Stimulated activated CD8-positive, alpha-beta memory T cell treated with anti-CD3 and anti-CD28 coated beads, Interleukin-2, amount 100 ng/mL, for 48 hours (primary cell): ENCODE measurements around the gene FAM222A.

Experiments
- DNase-seq, 2 donors: peaks; one replicate each; pipeline ENCODE4 v3.0.0-alpha.2; 2020; ENCODE audit warnings: low read depth in 2 of 2

FAM222A gene

DNA sequence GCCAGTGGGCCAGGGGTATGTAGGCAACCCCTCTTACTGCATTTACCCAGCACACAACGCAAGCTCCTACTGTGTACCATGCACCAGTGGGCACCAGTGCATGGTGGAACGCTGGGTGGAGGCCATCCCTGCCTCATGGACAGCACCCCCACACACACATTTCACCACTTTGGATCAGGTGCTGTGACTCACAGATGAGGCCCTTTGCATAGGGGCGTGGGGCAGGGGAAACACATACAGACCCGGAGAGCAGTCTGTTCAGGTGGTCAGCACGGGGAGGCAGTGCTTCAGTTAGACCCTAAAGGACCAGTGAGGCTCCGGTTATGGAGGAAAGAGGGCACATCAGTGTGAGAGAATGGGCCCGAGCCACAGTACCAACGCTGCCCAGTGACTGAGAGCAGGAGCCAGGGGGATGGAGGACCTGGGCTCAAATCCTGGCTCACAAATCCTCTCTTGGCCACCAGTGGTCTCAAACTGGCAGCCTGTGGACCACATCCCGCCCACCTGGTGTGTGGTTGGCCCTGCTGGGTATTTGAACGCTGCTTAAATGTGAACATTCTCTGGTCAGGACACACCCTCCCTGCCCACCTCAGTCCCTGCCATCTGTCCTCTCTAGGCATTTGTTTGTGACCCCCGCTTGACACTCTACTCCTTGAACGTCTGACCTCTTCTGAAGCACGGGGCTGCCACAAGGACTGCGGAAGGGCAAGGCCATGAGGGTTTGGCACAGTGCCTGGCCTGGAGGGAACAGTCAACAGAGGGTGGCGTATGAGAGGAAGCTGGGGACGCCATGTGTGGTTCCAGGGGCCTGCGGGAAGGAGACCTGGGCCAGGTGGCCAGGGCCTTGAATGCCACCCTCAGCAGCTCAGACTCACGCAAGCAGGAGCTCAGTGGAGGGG, 46.7 kb downstream of the FAM222A start:
- no peak for DNase-seq

DNA sequence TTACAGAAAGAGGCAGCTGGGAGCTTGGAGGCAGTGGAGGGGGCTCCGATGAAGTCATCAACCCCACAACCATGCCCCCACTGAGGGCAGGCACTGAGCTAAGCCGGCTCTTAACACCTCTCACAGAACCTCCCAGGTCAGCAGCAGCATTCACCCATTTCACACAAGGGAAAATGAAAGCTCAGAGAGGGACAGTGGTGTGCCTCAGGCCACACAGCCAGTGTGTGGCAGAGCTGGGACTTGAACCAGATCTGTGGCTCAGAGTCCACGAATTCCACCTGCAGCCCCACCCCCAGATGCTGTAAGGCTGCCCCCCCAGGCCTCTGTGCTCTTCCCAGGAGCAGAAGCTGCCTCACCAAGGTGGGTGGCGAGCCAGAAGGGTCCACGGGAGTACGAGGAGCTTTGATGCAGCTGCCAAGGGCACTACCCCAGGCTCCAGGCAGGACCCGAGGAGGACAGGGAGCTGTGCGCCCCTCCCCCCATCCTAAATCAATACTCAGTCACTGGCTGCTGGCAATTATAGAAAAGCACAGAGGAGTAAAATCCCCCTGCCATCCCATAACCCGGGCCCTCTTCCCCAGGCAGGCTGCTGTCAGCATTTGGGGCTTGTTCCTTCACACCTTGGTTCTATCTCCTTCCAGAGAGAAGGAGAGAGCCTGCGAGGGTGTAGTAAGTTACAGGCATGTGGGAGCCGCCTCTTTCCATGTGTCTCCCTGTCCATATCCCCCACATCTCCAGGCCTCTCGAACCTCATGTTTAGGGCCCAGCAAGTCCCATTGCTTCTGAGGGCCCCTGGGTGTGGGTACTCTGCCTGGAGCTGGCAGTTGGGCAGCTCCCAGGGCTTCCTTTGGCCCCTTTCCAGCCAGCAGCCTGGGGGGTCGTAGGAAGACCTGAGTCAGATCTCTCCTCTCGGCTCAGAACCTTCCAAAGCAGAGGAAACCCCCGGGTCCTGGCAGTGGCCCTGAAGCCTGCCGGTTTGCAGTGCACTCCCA, 47.6 kb downstream of the FAM222A start:
- DNase-seq = no peak

- DNase-seq = no peak
Observed at GRCh38 chr12:109762071-109762672, 48.5 kb downstream of the FAM222A start.

DNA sequence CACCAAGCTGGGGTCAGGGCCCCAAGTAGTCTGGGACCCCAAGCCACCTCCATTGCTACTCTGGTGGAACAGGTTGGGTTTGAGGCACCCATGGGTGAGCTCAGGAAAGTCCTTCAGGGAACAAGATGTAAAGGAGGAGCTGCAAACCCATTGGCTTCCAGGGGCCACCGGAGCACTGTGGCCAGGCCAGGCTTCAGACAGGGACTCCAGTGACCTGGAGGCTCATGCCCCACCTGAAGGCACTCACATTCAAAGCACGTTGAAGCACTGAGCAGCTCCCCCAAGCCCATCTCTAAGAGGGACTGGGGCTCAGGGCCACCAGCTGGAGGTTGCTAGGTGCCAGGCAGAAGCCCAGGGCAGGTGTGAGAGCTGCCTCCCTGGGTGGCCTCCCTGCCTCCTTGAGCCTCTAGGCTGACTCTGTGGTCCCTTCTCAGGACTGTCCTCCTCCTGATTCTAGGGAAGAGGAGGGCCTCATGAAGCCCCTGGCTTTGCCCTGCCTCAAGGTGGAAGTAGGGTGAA, 49.1 kb downstream of the FAM222A start:
- DNase-seq = no peak

GRCh38 chr12:109763201-109763841, 49.7 kb downstream of the FAM222A start:
- no peak for DNase-seq

GRCh38 chr12:109764123-109764522, 50.5 kb downstream of the FAM222A start:
- no peak for DNase-seq

- DNase-seq = no peak
Observed at GRCh38 chr12:109764776-109765445, 51.3 kb downstream of the FAM222A start.

DNA sequence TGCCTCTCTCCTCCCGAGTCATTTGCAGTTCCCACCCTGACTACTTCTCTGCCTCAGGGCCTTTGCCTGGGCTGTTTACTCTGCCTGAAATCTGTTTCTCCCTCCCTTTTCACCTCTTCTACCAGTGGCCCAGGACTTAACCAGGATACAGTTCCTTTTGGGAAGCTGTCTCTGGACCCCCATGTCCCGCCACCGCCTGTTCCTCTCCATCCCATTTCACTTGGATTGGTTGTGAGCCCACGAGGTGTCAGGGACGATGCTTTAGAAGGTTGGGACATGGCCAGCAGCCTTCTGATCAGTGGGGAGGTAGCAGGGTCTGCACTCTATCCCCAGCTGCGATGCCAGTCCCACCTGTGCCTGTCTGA, 51.8 kb downstream of the FAM222A start:
- DNase-seq = no peak

DNA sequence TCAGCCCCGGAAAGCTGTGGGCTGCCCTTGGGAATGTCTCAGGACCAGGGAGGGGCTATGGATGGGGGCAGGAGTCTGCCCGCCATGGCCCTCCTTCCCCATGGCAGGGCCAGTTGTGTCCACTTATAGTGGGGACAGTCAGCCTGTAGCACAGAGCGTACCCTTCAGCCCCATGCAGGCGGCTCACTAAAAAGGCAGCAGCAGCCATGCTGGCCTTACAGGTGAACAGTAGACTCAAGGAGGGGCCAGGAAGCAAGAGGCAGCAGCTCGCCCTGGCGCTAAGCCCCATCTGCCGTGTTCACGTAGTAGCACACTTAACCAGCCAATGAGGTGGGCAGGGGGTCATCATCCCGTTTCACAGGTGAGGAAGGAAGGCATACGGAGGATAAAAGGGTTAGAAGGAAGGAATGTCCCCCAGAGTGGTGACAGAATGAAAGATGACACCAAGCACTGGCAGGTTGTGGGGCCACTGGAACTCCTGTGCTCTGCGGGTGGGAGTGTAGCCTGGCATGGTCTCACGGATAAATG, 52.7 kb downstream of the FAM222A start:
- no peak for DNase-seq

DNA sequence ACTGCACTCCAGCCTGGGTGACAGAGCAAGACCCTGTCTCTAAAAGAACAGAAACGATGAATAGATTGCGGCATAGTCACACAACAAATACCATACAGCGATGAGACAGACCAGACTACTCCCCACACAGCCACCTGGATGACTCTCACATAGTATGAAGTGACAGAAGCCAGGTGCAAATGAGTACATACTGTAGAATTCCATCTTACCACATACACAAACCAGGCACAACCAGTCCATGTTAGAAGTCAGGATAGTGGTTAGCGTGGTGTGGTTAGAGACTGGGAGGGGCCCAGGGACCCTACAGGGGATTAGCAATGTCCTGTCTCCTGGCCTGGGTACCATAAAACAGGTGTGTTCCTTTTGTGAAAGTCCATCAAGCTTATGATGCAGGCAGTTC, 53.8 kb downstream of the FAM222A start:
- DNase-seq = no peak

DNA sequence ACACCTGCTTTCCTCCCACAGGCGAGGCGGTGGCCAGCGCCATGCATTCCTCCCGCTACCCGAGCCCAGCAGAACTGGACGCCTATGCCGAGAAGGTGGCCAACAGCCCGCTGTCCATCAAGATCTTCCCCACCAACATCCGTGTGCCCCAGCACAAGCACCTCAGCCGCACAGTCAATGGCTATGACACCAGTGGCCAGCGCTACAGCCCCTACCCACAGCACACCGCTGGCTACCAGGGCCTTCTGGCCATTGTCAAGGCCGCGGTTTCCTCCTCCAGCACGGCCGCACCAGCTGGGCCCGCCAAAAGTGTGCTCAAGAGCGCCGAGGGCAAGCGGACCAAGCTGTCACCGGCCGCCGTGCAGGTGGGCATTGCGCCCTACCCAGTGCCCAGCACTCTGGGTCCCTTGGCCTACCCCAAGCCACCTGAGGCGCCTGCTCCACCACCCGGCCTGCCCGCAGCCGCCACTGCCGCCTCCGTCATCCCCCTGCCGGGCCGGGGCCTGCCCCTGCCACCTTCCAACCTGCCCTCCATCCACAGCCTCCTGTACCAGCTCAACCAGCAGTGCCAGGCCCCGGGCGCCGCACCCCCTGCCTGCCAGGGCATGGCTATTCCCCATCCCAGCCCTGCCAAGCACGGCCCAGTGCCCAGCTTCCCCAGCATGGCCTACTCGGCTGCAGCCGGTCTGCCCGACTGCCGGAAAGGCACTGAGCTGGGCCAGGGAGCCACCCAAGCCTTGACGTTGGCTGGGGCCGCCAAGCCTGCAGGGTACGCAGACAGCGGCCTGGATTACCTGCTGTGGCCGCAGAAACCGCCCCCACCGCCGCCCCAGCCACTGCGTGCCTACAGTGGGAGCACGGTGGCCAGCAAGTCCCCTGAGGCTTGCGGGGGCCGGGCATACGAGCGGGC, 54.6 kb downstream of the FAM222A start:
- no peak for DNase-seq

DNA sequence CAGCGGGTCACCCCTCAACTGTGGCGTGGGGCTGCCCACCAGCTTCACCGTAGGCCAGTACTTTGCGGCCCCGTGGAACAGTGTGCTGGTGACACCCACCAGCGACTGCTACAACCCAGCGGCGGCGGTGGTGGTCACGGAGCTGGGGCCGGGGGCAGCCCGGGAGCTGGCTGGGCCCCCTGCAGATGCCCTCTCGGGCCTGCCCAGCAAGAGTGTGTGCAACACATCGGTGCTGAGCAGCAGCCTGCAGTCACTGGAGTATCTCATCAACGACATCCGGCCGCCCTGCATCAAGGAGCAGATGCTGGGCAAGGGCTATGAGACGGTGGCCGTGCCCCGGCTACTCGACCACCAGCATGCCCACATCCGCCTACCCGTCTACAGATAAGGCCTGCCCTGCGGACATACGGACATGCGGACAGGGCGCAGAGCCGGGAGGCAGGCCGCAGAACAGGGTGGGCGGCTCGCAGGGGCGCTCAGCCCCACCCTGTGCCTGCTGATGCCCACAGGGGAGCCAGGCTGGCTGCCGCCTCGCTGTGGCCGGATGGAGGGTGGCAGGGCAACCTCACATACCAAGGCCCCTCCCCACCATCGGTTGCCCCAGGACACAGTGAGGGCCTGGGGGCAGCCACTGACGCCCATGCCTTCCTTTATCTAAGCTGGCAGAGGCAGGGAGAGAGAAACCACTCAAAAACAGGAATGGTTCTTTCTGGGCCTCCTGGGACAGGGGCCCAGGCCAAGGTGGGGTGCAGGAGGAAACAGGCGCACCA, 55.5 kb downstream of the FAM222A start:
- DNase-seq = no peak

GRCh38 chr12:109770104-109770860, 56.7 kb downstream of the FAM222A start:
- no peak for DNase-seq

- no peak for DNase-seq
Observed at GRCh38 chr12:109770861-109771670, 57.4 kb downstream of the FAM222A start.

DNA sequence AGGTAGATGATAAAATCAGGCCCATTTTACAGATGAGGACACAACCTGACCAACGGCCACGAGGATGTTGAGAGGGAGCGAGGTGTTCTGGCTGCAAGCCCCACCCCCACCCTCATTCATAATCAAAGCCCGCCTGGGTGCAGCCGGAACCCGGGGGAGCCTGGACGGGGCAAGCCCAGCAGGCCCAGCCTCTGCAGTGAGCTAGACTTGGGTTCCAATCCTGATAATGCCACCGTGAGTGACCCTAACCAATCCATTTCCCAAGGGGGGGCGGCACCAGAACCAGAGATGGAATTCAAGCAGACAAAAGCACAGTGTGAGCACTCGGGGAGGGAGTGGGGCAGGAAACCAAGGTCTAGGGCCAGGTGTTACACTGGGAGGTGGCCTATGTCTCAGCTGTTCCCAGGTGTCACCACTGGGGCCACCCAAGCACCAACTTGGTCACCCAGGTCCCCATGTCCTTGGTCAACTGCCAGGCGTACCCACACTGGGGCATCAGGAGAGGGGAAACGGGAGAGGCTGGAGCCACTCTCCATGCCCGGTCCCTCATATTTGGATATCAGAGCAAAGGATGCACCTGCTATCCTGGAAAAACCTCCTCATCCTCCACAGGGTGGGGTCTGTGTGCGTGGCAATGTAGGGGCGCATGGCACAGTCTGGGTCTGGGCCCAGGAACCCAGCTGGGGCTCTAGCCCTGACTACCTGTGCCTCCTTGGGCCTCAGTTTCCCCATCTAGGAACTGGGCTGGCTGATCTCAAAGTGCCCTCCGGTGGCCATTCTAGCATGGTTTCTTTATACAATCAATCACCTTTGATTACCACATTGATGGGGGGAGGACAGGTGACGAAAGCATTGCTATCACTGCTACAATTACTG, 58.4 kb downstream of the FAM222A start:
- no peak for DNase-seq
